ENCODE results near the gene ZBTB47.

ZBTB47 gene

GRCh38 chr3:42640129-42640528, 13.4 kb upstream of the ZBTB47 start:
- H3K4me3 ChIP-seq (ENCODE audit: low read length) = no peak overlapping the region
- no peak for DNase-seq (ENCODE audit: low read depth)
- no peak for TF ChIP-seq CTCF (conservative IDR thresholded peaks at IDR 0.05; ENCODE audit: low read length)

GRCh38 chr3:42640771-42641370, 12.6 kb upstream of the ZBTB47 start:
- TF ChIP-seq CTCF (conservative IDR thresholded peaks at IDR 0.05; ENCODE audit: low read length) = no peak
- no peak for DNase-seq (ENCODE audit: low read depth)

DNA sequence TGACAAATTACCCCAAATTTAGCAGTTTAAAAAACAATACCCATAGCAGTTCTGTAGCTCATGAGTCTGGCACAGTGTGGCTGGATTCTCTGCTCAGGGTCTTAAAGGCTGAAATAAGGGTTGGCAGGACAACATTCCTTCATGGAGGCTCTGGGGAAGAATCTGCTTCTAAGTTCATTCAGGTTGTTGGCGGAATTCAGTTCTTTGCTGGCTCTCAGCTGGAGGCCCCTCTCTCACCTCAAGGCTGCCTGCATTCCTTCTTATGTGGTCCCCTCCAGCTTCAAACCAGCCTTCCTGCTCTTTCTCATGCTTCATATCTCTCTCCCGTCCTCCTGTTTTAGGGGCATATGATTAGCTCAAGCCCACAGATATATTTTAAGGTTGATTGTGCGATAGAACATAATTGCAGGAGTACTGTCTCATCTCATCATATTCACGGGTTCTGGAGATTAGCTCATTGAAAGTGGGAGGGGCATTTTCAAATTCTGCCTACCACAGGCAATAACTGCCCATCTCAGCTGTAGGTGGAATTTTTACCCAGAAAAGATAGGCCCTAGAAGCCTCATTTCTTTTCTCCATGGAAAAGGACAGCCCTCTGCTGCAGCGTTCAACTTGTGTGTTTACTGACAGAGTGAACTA, 5.6 kb upstream of the ZBTB47 start:
- no peak overlapping the region for H3K4me3 ChIP-seq (ENCODE audit: low read length)
- DNase-seq (ENCODE audit: low read depth) = no peak
- no peak for TF ChIP-seq CTCF (conservative IDR thresholded peaks at IDR 0.05; ENCODE audit: low read length)

More at GRCh38 chr3:42640771-42641370, 12.6 kb upstream of the ZBTB47 start:
- no peak overlapping the region for H3K4me3 ChIP-seq (ENCODE audit: low read length)

- DNase-seq (ENCODE audit: low read depth) = no peak
- H3K4me3 ChIP-seq (ENCODE audit: low read length) = no peak overlapping the region
- TF ChIP-seq CTCF (conservative IDR thresholded peaks at IDR 0.05; ENCODE audit: low read length) = no peak
Measured at GRCh38 chr3:42649006-42649405, 4.5 kb upstream of the ZBTB47 start.

DNA sequence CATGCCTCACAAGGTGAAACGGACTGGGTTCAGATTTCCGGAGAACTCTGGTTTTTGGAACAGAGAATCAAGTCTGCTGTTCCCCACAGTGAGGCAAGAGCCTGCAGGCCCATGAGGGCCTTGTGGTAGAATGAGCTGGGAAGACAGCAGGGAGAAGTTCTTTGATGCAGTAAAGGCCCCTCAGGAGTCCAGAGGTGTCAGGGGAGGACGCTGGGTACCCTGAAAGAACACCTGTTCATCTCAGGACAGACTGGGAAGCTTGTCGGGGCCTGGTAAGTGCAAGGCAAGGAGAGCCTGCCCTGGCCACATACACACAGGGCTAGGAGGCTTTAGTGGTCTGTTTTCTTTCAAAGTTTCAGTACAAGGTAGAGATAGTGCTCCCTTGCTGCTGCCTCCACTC, 3.7 kb upstream of the ZBTB47 start:
- DNase-seq (ENCODE audit: low read depth) = no peak
- no peak overlapping the region for H3K4me3 ChIP-seq (ENCODE audit: low read length)
- TF ChIP-seq CTCF (conservative IDR thresholded peaks at IDR 0.05; ENCODE audit: low read length) = no peak

DNA sequence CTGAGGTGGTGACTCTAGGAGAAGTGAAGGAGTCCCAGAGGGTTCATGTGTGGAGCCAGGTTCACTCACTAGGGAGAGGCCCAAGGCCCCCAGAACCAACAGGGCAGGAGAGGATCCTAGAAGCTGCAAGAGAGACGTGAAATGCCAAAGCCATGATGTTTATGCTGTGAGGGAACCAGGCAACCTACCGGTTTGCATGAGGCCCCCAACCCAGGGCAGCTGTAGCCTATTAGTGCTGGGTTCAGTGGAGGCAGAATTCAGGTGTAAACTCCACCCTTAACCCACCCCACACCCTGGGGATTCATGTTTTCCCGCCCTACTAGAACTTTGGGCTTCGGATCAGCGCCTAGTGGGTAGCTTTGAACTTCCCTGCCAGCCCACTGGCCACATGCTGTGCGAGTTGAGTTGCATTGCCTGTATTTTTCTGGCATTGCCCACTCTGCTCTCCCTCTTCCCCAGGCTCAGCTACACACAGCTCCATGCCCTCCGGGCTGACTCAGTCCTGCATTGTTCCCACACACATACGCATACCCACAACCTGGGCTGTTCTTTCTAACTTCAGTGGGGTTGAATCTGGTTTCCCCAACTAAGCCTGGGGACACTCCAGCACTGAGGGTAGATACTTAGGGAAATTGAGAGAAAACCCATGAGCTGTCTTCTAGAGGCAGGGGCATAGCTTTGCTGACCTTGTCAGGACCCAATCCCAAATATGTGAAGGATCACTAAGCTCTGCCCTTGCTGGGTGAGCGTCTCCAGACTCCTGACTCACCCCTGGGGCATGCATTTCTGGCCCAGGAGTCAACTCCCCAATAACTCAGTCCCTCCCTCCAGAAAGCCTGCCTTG, 2.0 kb upstream of the ZBTB47 start:
- no peak for TF ChIP-seq CTCF (conservative IDR thresholded peaks at IDR 0.05; ENCODE audit: low read length)
- peak overlapping the region; percentile 92 for H3K4me3 ChIP-seq (ENCODE audit: low read length)
- DNase-seq (ENCODE audit: low read depth) = peak; percentile 76

Data from AG10803 (cell line).